Erythroblast (primary cell): Measurements from ENCODE around the gene ERCC3.

Source experiments
- DNase-seq, 2 experiments: peaks; one replicate each; lab custom pipeline; 2025; lab: John Stamatoyannopoulos, UW
- GATA1 ChIP-seq: IDR thresholded peaks from 2 replicates; pipeline ENCODE4 v1.6.1; 2011; ENCODE audit warnings: low read depth, mild to moderate bottlenecking, control low read depth, low read length, moderate library complexity
- POLR2A ChIP-seq: IDR thresholded peaks from 2 replicates; pipeline ENCODE4 v1.6.1; 2011; ENCODE audit warnings: mild to moderate bottlenecking, low read length

ERCC3 gene

GRCh38 chr2:127208313-127208712 is 85.6 kb downstream of the ERCC3 start:
- DNase-seq, result no peak
- TF ChIP-seq GATA1, result no peak
- no peak for TF ChIP-seq POLR2A
